Right renal cortex interstitium (tissue), 3 donors: ENCODE data around the gene SLC30A3. TPM values are rescaled to one million over a fixed set of nuclear protein-coding genes. Genes with fewer than 3 reads are reported as not detected.
"Not testable (repeated sequence)": the region's sequence is repeated elsewhere in the genome, so short reads cannot be mapped to it uniquely, and the experiment has no call there.

Source experiments
- DNase-seq, 3 donors: peaks; one replicate each; pipeline ENCODE4 v3.0.0-alpha.2; 2013; ENCODE audit warnings: low read depth in 3 of 3, low spot score in 2 of 3
- polyA plus RNA-seq, 3 donors: library from polyadenylated mRNA; unstranded; fragments of 120-200 nt; gene quantifications; one replicate each; pipeline ENCODE4 v1.2.1, GENCODE V29; 2013; ENCODE audit not compliant: insufficient read length in 3 of 3

SLC30A3 gene
- polyA plus RNA-seq, 3 donors, result 4.4 to 6.0 (median 5.5) TPM

- DNase-seq, result no peak
These were observed 25.8 kb upstream of the SLC30A3 start for GRCh38 chr2:27288610-27289009.

- DNase-seq, result no peak
These were observed 22.6 kb upstream of the SLC30A3 start for GRCh38 chr2:27285481-27285880.

- DNase-seq, result no peak
These were observed 22.1 kb upstream of the SLC30A3 start for GRCh38 chr2:27284996-27285395.

- no peak for DNase-seq
These were observed 20.0 kb upstream of the SLC30A3 start for GRCh38 chr2:27282892-27283291.

- no peak for DNase-seq
These were observed 19.2 kb upstream of the SLC30A3 start, which contains the start of gene TRIM54 for GRCh38 chr2:27281855-27282559. TSS of gene TRIM54 (plus strand) at chr2:27282429. CDS start at chr2:27282732, 303 bp downstream.

GRCh38 chr2:27281442-27281841, 18.6 kb upstream of the SLC30A3 start:
- DNase-seq, result no peak

GRCh38 chr2:27280826-27281225, 18.0 kb upstream of the SLC30A3 start:
- DNase-seq, result no peak

GRCh38 chr2:27278010-27278409, 15.2 kb upstream of the SLC30A3 start:
- no peak for DNase-seq

- DNase-seq, result no peak
These were observed 12.6 kb upstream of the SLC30A3 start, which contains the start of gene DNAJC5G for GRCh38 chr2:27275211-27276150. TSS of gene DNAJC5G (plus strand) at chr2:27275433. CDS start at chr2:27276729, 1,296 bp downstream.

GRCh38 chr2:27272537-27273522, 10.0 kb upstream of the SLC30A3 start:
- not testable (repeated sequence) for DNase-seq

- no peak for DNase-seq
These were observed 8.9 kb upstream of the SLC30A3 start for GRCh38 chr2:27271631-27272340.

GRCh38 chr2:27270670-27271069, 7.8 kb upstream of the SLC30A3 start:
- no peak for DNase-seq

GRCh38 chr2:27270131-27270530, 7.3 kb upstream of the SLC30A3 start:
- no peak for DNase-seq

- not testable (repeated sequence) for DNase-seq
These were observed 5.4 kb upstream of the SLC30A3 start for GRCh38 chr2:27268296-27268695.

GRCh38 chr2:27265536-27265870, 2.7 kb upstream of the SLC30A3 start:
- DNase-seq, result no peak

- no peak for DNase-seq
These were observed 2.1 kb upstream of the SLC30A3 start for GRCh38 chr2:27264753-27265535.

- DNase-seq, result no peak
These were observed 1.5 kb upstream of the SLC30A3 start for GRCh38 chr2:27264253-27264752.

- DNase-seq, result no peak
These were observed 723 bp upstream of the SLC30A3 start for GRCh38 chr2:27263287-27264252.
